Skeletal muscle tissue (tissue), 4 donors: ENCODE results near the gene PHF12. TPM values are rescaled to one million over a fixed set of nuclear protein-coding genes. Genes with fewer than 3 reads are reported as not detected.

Experiments
- H3K27ac ChIP-seq: one replicate; pipeline ENCODE4 v1.7.0; 2013; ENCODE audit warnings: mild to moderate bottlenecking, low read depth, low read length, inconsistent platforms
- H3K27me3 ChIP-seq, 3 donors: one replicate each; pipeline ENCODE4 v1.7.0; 2013; ENCODE audit warnings: low read length in 3 of 3; ENCODE audit not compliant: control insufficient read depth in 3 of 3, insufficient read depth in 3 of 3
- H3K36me3 ChIP-seq, 3 donors: one replicate each; pipeline ENCODE4 v1.7.0; 2013; ENCODE audit warnings: low read length in 3 of 3; ENCODE audit not compliant: control insufficient read depth in 3 of 3, insufficient read depth in 3 of 3
- H3K4me1 ChIP-seq, 3 donors: one replicate each; pipeline ENCODE4 v1.7.0; 2013; ENCODE audit warnings: low read length in 3 of 3, mild to moderate bottlenecking in 3 of 3; ENCODE audit not compliant: control insufficient read depth in 3 of 3, insufficient read depth in 3 of 3
- H3K4me3 ChIP-seq, 3 donors: one replicate each; pipeline ENCODE4 v1.7.0; 2013; ENCODE audit warnings: low read length in 3 of 3
- H3K9ac ChIP-seq, 3 donors: one replicate each; pipeline ENCODE4 v1.7.0; 2013; ENCODE audit warnings: low read length in 3 of 3, mild to moderate bottlenecking in 3 of 3, moderate library complexity in 2 of 3, low read depth in 1 of 3
- H3K9me3 ChIP-seq, 3 donors: one replicate each; pipeline ENCODE4 v1.7.0; 2013; ENCODE audit warnings: low read length in 3 of 3; ENCODE audit not compliant: control insufficient read depth in 3 of 3
- total RNA-seq: library from RNA; depleted of rRNA; stranded (reverse); fragments of >200 nt; gene quantifications from one replicate; pipeline ENCODE4 v1.2.3, GENCODE V29; 2014
- donor health status: Osteomylitis.

PHF12 gene
- total RNA-seq, 1 donor from 2014 or later: 8.9 TPM

DNA sequence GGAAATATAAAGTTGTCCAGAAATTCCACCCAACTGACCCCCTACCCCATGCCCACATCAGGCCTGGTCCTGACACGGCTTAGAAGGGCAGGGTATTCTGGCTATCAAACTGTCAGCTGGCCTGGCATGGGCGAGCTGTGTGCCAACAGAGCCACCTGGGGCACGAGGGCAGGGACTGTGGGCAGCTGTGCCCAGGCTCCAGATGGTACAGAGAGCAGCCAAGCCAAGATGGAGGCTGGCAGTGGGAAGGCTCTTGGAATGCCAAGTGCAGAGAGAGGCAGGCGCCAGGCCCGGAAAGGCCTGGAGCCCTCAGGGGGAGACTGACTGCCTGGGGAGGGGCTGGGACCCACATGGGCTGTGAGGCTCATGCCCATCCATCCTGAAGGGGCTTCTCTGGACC, 24.3 kb upstream of the PHF12 start:
- peaks cover 0 to 6% (median 0%) of the 10 kb centered on the region in 3 donors for H3K27me3 ChIP-seq
- no peak overlapping the region for H3K4me3 ChIP-seq
- H3K27ac ChIP-seq: no peak overlapping the region
- no peaks in the 10 kb centered on the region for H3K36me3 ChIP-seq
- no peaks in the 10 kb centered on the region for H3K9me3 ChIP-seq
- H3K9ac ChIP-seq: peak overlapping the region in 1 of 3 donors; percentile 33
- H3K4me1 ChIP-seq: peaks cover 12 to 17% (median 16%) of the 10 kb centered on the region in 3 donors

DNA sequence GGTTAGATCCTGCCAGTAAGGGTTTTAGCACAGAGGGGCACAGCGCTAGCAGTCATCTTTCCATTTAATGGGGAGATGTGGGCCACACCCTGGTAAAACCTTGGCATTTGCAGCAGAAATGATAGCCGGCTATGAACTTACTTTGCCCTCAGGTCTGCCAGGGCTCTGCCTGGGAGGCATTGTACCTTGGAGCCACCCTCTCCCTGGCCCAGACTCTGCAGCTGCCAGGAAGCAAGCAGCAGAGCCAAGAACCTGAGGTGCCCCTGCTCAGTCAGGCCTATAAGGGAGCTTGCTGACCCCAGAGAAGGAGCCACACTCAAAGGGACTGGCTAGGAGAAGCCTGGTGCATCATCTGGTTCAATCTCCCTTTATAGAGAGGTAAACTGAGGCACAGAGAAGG, 23.7 kb upstream of the PHF12 start:
- no peak overlapping the region for H3K4me3 ChIP-seq

DNA sequence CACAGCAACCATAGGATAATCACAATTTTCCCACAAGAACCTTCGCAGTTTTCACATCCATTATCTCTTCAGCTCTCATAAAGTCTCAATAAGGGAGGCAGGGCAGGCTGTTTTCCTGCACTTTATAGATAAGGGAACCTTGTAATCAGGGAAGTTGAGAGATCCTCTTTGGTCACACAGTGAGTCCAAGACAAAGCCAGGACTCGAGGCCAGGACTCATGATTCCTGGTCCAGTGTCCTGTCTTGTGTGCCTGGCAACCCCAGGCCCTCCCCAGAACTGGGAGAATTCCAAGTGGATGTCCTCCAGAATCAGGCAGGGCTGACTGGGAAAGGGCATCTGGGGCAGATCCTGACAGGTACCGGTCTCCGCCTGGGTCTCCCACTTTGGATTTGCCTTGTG, 23.1 kb upstream of the PHF12 start:
- H3K27ac ChIP-seq: no peak overlapping the region
- H3K9ac ChIP-seq: no peak overlapping the region

More for the DNA sequence above, 23.7 kb upstream of the PHF12 start:
- Histone ChIP-seq H3K27ac (no peak overlapping the region), H3K9ac (no peak overlapping the region), H3K27me3 (peaks cover 0 to 6% (median 0%) of the 10 kb centered on the region in 3 donors), H3K36me3 (no peaks in the 10 kb centered on the region), H3K4me1 (peaks cover 18 to 23% (median 22%) of the 10 kb centered on the region in 3 donors), H3K9me3 (no peaks in the 10 kb centered on the region)

DNA sequence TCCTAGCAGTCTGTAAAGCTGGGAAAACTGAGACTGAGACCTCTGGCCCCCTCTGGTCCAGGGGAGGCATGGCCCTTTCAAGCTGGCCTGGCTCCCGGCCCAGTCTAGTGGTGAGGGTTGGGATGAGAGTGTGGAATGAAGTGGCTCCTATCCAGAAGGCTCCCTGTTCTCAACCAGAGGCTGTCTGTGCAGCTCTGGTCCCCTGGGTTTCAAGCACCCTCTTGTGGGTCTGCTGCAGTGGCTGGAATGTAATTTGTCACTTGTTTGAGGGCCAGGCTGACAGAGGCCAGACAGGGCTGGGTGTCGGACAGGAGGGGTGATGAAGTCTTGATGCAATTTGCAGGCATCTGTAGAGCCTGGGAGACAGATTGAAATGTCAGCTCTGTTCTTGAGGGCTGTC, 22.1 kb upstream of the PHF12 start:
- Histone ChIP-seq H3K4me1 (peaks cover 20 to 23% (median 22%) of the 10 kb centered on the region in 3 donors), H3K9ac (no peak overlapping the region), H3K27ac (no peak overlapping the region), H3K4me3 (no peak overlapping the region), H3K27me3 (peaks cover 0 to 6% (median 0%) of the 10 kb centered on the region in 3 donors), H3K9me3 (no peaks in the 10 kb centered on the region), H3K36me3 (no peaks in the 10 kb centered on the region)

More for the DNA sequence above, 23.1 kb upstream of the PHF12 start:
- no peaks in the 10 kb centered on the region for H3K36me3 ChIP-seq
- H3K4me3 ChIP-seq: no peak overlapping the region
- no peaks in the 10 kb centered on the region for H3K9me3 ChIP-seq
- peaks cover 0 to 6% (median 0%) of the 10 kb centered on the region in 3 donors for H3K27me3 ChIP-seq
- peaks cover 20 to 23% (median 22%) of the 10 kb centered on the region in 3 donors for H3K4me1 ChIP-seq

DNA sequence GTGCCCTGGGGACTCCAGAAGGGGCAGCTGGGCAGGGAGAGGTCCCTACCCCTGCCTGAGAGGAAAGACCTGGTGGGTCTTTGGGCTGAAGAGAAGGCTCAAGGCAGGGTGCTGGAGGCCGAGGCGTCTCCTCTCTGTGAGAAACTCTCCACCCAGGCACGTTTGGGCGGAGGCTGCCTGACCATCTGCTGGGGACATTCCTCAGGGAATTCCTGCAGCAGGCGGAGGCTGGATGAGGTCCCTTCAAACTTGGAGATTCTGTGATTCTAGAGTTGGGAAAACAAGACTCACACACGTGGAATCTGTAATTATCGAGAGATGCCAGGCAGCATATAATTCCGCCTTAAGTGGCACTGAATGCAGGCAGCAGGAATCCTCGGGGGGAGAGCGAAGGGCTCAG, 21.1 kb upstream of the PHF12 start:
- H3K36me3 ChIP-seq: no peaks in the 10 kb centered on the region
- no peaks in the 10 kb centered on the region for H3K9me3 ChIP-seq
- no peaks in the 10 kb centered on the region for H3K27me3 ChIP-seq
- no peak overlapping the region for H3K9ac ChIP-seq
- H3K27ac ChIP-seq: no peak overlapping the region
- H3K4me1 ChIP-seq: peaks cover 20 to 23% (median 22%) of the 10 kb centered on the region in 3 donors
- no peak overlapping the region for H3K4me3 ChIP-seq

DNA sequence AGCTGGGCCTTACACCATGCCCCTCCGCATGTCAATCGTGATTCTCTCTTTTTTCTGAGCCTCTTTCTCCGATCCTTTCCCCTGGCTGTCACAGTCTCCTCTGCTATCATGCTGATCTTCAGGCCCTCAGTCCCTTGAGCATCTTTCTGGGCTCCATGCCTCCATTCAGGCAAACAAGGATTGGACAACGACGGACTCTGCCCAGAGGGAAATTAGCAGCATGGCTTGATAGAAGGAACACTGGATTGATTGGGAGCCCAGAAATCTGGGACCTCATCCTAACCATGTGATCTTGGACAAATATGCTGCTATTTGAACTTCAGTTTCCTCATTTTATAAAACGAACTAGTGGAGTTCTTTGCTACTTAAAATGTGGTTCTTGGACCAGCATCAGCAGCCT, 19.6 kb upstream of the PHF12 start:
- H3K4me1 ChIP-seq: peaks cover 20 to 23% (median 22%) of the 10 kb centered on the region in 3 donors
- H3K27ac ChIP-seq: no peak overlapping the region
- no peak overlapping the region for H3K9ac ChIP-seq
- H3K36me3 ChIP-seq: no peaks in the 10 kb centered on the region
- no peaks in the 10 kb centered on the region for H3K27me3 ChIP-seq
- H3K4me3 ChIP-seq: no peak overlapping the region
- H3K9me3 ChIP-seq: no peaks in the 10 kb centered on the region

DNA sequence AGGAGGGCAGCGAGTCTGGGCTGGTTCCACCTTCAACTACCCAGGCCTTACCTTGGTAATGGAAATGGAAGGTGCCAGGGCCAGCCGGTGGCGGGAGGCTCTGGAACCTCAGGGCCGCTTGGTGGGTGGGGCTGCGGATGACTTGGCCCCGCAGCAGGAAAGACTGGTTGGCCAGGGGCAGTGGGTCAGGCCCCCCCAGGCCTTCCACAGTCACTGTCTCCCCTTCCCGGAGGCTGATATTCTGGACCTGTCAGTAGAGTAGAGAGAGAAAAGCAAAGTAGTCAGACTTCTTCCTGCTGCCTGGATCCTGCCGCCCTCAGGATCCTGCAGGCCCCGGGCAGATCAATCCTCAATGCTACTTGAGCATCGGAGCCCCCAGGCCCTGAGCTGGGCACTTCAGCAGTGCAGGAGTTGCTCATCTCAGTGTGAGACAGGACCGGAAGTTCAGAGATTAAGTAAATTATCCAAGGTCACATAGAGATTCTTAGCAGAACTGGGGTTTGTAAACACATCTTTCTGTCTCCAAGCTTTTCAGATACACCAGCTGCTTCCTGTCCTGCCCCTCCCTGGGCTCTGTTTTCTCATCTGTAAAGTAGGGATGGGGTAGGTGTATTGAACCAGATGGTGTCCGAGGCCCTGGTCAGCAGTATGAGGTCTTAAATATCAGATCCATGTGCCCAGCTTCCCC, 18.5 kb upstream of the PHF12 start:
- no peaks in the 10 kb centered on the region for H3K36me3 ChIP-seq
- H3K27me3 ChIP-seq: no peaks in the 10 kb centered on the region
- H3K9ac ChIP-seq: no peak overlapping the region
- H3K4me1 ChIP-seq: peaks cover 17 to 20% (median 19%) of the 10 kb centered on the region in 3 donors
- H3K4me3 ChIP-seq: no peak overlapping the region
- H3K9me3 ChIP-seq: no peaks in the 10 kb centered on the region
- no peak overlapping the region for H3K27ac ChIP-seq

DNA sequence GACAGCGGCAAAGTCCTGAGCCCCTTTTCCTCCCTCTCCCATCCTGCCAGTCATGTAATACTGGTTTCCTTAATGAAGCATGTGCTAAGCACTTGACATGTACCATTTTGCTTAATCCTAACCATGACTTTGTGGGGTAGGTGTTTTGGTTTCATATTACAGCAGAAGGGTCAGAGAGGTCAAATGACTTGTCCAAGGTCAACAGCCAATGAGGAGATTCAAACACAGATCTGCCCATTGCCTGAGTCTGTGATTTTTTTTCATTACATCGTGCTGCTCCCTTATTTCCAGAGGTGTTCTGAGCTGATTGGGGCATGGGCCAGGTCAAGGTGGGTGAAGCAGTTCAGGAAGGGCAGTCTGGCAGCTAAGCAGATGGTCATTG, 17.6 kb upstream of the PHF12 start:
- peaks cover 14 to 18% (median 16%) of the 10 kb centered on the region in 3 donors for H3K4me1 ChIP-seq
- no peaks in the 10 kb centered on the region for H3K36me3 ChIP-seq
- H3K4me3 ChIP-seq: no peak overlapping the region
- no peak overlapping the region for H3K9ac ChIP-seq
- no peaks in the 10 kb centered on the region for H3K9me3 ChIP-seq
- peaks cover 0 to 3% (median 0%) of the 10 kb centered on the region in 3 donors for H3K27me3 ChIP-seq
- H3K27ac ChIP-seq: no peak overlapping the region

DNA sequence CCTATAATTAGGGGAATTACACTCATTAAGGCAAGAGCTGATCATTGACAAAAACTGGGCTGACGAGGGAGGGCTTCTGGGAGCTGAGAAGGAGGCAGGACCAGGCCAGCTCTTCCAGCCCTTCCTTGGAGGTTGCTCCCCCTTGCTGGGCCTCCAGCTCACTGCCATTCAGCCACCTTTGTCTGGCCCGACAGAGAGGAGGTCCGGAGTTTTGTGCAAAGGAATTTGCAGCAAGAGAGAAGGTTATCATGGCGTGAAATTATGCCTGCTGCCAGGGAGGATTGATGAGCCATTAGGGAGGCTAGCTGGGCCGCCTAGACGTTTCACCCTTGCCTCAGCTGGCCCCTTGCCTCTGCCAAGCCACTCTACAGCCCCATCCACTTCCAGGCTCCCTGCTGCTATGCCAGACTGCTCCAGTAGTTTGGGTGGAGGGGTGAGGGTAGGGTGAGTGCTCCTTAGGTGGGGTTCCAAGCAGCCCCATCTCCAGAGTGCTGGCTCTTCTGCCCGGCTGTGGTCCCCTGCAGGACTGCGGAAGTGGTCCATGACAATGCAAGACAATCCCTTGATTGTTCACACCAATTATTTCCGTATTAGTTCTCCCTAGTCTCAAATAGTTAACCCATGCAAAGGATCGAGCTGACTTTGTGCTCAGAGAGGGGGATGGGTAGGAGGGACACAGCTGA, 17.1 kb upstream of the PHF12 start:
- no peak overlapping the region for H3K27ac ChIP-seq
- H3K4me3 ChIP-seq: no peak overlapping the region
- no peaks in the 10 kb centered on the region for H3K9me3 ChIP-seq
- peaks cover 0 to 8% (median 0%) of the 10 kb centered on the region in 3 donors for H3K27me3 ChIP-seq
- peaks cover 9 to 12% (median 12%) of the 10 kb centered on the region in 3 donors for H3K4me1 ChIP-seq
- no peaks in the 10 kb centered on the region for H3K36me3 ChIP-seq
- H3K9ac ChIP-seq: peak overlapping the region in 1 of 3 donors; percentile 16
